GM18508 (cell line): ENCODE measurements around the gene DNAJC22.

ENCODE experiments used
- ATAC-seq: cut with Tn5 transposase; IDR thresholded peaks from one replicate; pipeline ENCODE4 v1.9.1; 2021; ENCODE audit warnings: moderate number of reproducible peaks; ENCODE audit not compliant: insufficient read depth, unreplicated experiment

DNAJC22 gene

GRCh38 chr12:49342914-49343731, 3.6 kb upstream of the DNAJC22 start:
- no peak for ATAC-seq

GRCh38 chr12:49344486-49345050, 2.1 kb upstream of the DNAJC22 start:
- ATAC-seq, result no peak

GRCh38 chr12:49345051-49345824, 1.4 kb upstream of the DNAJC22 start:
- no peak for ATAC-seq

- ATAC-seq, result no peak
Observed at GRCh38 chr12:49345825-49346658, 646 bp upstream of the DNAJC22 start.

- no peak for ATAC-seq
Observed at GRCh38 chr12:49347311-49348193, 864 bp downstream of the DNAJC22 start.

GRCh38 chr12:49348781-49349180, 2.1 kb downstream of the DNAJC22 start:
- ATAC-seq, result no peak

- no peak for ATAC-seq
Observed at GRCh38 chr12:49349266-49349665, 2.6 kb downstream of the DNAJC22 start.

GRCh38 chr12:49352351-49352750, 5.7 kb downstream of the DNAJC22 start:
- no peak for ATAC-seq

- ATAC-seq, result no peak
Observed at GRCh38 chr12:49355913-49356312, 9.2 kb downstream of the DNAJC22 start.

GRCh38 chr12:49357103-49357678, 10.5 kb downstream of the DNAJC22 start:
- ATAC-seq, result no peak

GRCh38 chr12:49358483-49359141, 11.9 kb downstream of the DNAJC22 start:
- no peak for ATAC-seq

GRCh38 chr12:49359671-49360070, 13.0 kb downstream of the DNAJC22 start:
- ATAC-seq, result no peak

GRCh38 chr12:49362077-49362476, 15.4 kb downstream of the DNAJC22 start:
- no peak for ATAC-seq

GRCh38 chr12:49364989-49365388, 18.3 kb downstream of the DNAJC22 start:
- ATAC-seq, result no peak

- no peak for ATAC-seq
Observed at GRCh38 chr12:49365542-49365941, 18.9 kb downstream of the DNAJC22 start.

GRCh38 chr12:49366096-49366651, 19.5 kb downstream of the DNAJC22 start:
- no peak for ATAC-seq

- no peak for ATAC-seq
Observed at GRCh38 chr12:49366652-49367380, 20.1 kb downstream of the DNAJC22 start.
